Stimulated activated CD4-positive, alpha-beta T cell treated with anti-CD3 and anti-CD28 coated beads, TNF-alpha, amount 100 ng/mL, for 1 hour (primary cell): ENCODE results near the gene NFE2L1.

ENCODE experiments used
- DNase-seq, 3 donors: peaks; one replicate each; pipeline ENCODE4 v3.0.0-alpha.2; 2020; ENCODE audit warnings: low read depth in 3 of 3, low spot score in 1 of 3

The NFE2L1 gene

GRCh38 chr17:48047113-48047740 lies 932 bp upstream of the NFE2L1 start:
- peak in 1 of 3 donors; percentile 32 for DNase-seq

GRCh38 chr17:48048384-48049126 lies 396 bp downstream of the NFE2L1 start:
- no peak for DNase-seq

- DNase-seq: no peak
Measured at GRCh38 chr17:48051283-48051682, 3.1 kb downstream of the NFE2L1 start.

- no peak for DNase-seq
Measured at GRCh38 chr17:48051706-48052486, 3.7 kb downstream of the NFE2L1 start.

- DNase-seq: no peak
Measured at GRCh38 chr17:48052956-48053757, 5.0 kb downstream of the NFE2L1 start.

- DNase-seq: no peak
Measured at GRCh38 chr17:48053758-48054237, 5.6 kb downstream of the NFE2L1 start.

- DNase-seq: no peak
Measured at GRCh38 chr17:48054238-48055185, 6.4 kb downstream of the NFE2L1 start.

GRCh38 chr17:48055531-48056245 lies 7.5 kb downstream of the NFE2L1 start:
- DNase-seq: no peak

GRCh38 chr17:48056246-48056745 lies 8.1 kb downstream of the NFE2L1 start:
- DNase-seq: no peak

GRCh38 chr17:48056879-48057278 lies 8.7 kb downstream of the NFE2L1 start:
- no peak for DNase-seq

GRCh38 chr17:48057626-48058025 lies 9.5 kb downstream of the NFE2L1 start:
- no peak for DNase-seq

- no peak for DNase-seq
Measured at GRCh38 chr17:48058393-48059124, 10.4 kb downstream of the NFE2L1 start.

GRCh38 chr17:48059125-48059668 lies 11.0 kb downstream of the NFE2L1 start:
- DNase-seq: no peak

- no peak for DNase-seq
Measured at GRCh38 chr17:48060249-48060648, 12.1 kb downstream of the NFE2L1 start.

GRCh38 chr17:48062273-48062672 lies 14.1 kb downstream of the NFE2L1 start:
- DNase-seq: no peak

- no peak for DNase-seq
Measured at GRCh38 chr17:48064638-48065037, 16.5 kb downstream of the NFE2L1 start.

- no peak for DNase-seq
Measured at GRCh38 chr17:48066192-48066591, 18.0 kb downstream of the NFE2L1 start.

- DNase-seq: no peak
Measured at GRCh38 chr17:48066656-48067055, 18.5 kb downstream of the NFE2L1 start.
